HuH-7.5 (cell line): ENCODE results near the gene MED4.
A peak's percentile ranks its signal among the peaks of the same experiment; 100 is the strongest.

Experiments used
- DNase-seq: peaks from one replicate; pipeline ENCODE4 v3.0.0; 2011; ENCODE audit warnings: low spot score

The MED4 gene

GRCh38 chr13:48037346-48038173, 57.3 kb downstream of the MED4 start, which contains the start of gene NUDT15:
Gene NUDT15 (plus strand): TSS chr13:48037726. CDS start chr13:48037747, 21 bp downstream.
- DNase-seq: peak; percentile 86

- no peak for DNase-seq
Measured at GRCh38 chr13:48029859-48030258, 65.0 kb downstream of the MED4 start.

GRCh38 chr13:48028066-48028465, 66.8 kb downstream of the MED4 start:
- no peak for DNase-seq
